Measurements from ENCODE around the gene GEMIN7. TPM values are rescaled to one million over a fixed set of nuclear protein-coding genes. Genes with fewer than 3 reads are reported as not detected.

Gene GEMIN7
- total and polyA plus RNA-seq, 2 experiments from 2014 or later: 49.6 to 90.5 TPM

DNA sequence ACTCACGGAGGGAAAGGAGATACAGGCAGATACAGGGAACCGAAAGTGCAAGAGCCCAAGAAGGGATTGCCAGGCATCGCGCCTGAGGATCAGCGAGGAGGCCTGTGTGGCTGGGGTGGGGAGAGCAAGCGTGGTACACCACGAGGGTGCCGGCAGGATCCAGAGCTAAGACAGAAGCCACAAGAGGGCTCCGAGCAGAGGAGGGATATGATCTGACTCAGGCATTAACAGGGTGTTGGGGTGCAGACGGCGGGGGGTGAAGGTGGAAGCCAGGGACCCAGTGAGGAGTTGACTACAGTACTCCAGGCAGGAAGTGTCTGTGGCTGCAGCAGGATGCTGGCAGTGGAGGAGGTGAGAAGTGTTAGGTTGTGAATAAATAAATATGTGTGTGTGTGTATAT, 8.5 kb downstream of the GEMIN7 start:
- H3K27ac Mint-ChIP-seq: peak overlapping the region; percentile 29; the same call in 1 of the 2 replicates
- no peak overlapping the region for H2AFZ ChIP-seq
- ATAC-seq: no peak
- peaks cover 18% of the 10 kb centered on the region for H3F3A ChIP-seq (replicated peaks; ENCODE audit: low read depth)
- H3K4me2 ChIP-seq: no peak overlapping the region
- no peak overlapping the region for H3K27ac ChIP-seq (ENCODE audit: low read depth)
- H3K36me3 Mint-ChIP-seq (ENCODE audit: low read depth): peaks cover 46% of the 10 kb centered on the region
- TF ChIP-seq EZH2 (IDR thresholded peaks at IDR 0.05; ENCODE audit: low read depth, unreplicated experiment) (no peak), CTCF (conservative IDR thresholded peaks at IDR 0.05; ENCODE audit: low read depth in 2 of 2) (no peak), REST (IDR thresholded peaks at IDR 0.05; ENCODE audit: unreplicated experiment) (no peak), EZH2phosphoT487 (IDR thresholded peaks at IDR 0.05; ENCODE audit: unreplicated experiment) (no peak), JUNB (IDR thresholded peaks at IDR 0.05; ENCODE audit: unreplicated experiment) (no peak), NANOG (IDR thresholded peaks at IDR 0.05; ENCODE audit: borderline replicate concordance) (no peak), CREB1 (CRISPR knock-in tag; IDR thresholded peaks at IDR 0.05; ENCODE audit: low read depth) (no peak), POLR2AphosphoS5 (IDR thresholded peaks at IDR 0.05; ENCODE audit: low read depth) (no peak), ZNF331 (CRISPR knock-in tag; IDR thresholded peaks at IDR 0.05; ENCODE audit: low read depth) (no peak), STAT1 (IDR thresholded peaks at IDR 0.05; ENCODE audit: unreplicated experiment) (no peak), ZNF114 (CRISPR knock-in tag; IDR thresholded peaks at IDR 0.05) (no peak)
- TF ChIP-seq, protein P1, sequence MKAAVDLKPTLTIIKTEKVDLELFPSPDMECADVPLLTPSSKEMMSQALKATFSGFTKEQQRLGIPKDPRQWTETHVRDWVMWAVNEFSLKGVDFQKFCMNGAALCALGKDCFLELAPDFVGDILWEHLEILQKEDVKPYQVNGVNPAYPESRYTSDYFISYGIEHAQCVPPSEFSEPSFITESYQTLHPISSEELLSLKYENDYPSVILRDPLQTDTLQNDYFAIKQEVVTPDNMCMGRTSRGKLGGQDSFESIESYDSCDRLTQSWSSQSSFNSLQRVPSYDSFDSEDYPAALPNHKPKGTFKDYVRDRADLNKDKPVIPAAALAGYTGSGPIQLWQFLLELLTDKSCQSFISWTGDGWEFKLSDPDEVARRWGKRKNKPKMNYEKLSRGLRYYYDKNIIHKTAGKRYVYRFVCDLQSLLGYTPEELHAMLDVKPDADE (IDR thresholded peaks at IDR 0.05): no peak
- TF ChIP-seq, protein P2, sequence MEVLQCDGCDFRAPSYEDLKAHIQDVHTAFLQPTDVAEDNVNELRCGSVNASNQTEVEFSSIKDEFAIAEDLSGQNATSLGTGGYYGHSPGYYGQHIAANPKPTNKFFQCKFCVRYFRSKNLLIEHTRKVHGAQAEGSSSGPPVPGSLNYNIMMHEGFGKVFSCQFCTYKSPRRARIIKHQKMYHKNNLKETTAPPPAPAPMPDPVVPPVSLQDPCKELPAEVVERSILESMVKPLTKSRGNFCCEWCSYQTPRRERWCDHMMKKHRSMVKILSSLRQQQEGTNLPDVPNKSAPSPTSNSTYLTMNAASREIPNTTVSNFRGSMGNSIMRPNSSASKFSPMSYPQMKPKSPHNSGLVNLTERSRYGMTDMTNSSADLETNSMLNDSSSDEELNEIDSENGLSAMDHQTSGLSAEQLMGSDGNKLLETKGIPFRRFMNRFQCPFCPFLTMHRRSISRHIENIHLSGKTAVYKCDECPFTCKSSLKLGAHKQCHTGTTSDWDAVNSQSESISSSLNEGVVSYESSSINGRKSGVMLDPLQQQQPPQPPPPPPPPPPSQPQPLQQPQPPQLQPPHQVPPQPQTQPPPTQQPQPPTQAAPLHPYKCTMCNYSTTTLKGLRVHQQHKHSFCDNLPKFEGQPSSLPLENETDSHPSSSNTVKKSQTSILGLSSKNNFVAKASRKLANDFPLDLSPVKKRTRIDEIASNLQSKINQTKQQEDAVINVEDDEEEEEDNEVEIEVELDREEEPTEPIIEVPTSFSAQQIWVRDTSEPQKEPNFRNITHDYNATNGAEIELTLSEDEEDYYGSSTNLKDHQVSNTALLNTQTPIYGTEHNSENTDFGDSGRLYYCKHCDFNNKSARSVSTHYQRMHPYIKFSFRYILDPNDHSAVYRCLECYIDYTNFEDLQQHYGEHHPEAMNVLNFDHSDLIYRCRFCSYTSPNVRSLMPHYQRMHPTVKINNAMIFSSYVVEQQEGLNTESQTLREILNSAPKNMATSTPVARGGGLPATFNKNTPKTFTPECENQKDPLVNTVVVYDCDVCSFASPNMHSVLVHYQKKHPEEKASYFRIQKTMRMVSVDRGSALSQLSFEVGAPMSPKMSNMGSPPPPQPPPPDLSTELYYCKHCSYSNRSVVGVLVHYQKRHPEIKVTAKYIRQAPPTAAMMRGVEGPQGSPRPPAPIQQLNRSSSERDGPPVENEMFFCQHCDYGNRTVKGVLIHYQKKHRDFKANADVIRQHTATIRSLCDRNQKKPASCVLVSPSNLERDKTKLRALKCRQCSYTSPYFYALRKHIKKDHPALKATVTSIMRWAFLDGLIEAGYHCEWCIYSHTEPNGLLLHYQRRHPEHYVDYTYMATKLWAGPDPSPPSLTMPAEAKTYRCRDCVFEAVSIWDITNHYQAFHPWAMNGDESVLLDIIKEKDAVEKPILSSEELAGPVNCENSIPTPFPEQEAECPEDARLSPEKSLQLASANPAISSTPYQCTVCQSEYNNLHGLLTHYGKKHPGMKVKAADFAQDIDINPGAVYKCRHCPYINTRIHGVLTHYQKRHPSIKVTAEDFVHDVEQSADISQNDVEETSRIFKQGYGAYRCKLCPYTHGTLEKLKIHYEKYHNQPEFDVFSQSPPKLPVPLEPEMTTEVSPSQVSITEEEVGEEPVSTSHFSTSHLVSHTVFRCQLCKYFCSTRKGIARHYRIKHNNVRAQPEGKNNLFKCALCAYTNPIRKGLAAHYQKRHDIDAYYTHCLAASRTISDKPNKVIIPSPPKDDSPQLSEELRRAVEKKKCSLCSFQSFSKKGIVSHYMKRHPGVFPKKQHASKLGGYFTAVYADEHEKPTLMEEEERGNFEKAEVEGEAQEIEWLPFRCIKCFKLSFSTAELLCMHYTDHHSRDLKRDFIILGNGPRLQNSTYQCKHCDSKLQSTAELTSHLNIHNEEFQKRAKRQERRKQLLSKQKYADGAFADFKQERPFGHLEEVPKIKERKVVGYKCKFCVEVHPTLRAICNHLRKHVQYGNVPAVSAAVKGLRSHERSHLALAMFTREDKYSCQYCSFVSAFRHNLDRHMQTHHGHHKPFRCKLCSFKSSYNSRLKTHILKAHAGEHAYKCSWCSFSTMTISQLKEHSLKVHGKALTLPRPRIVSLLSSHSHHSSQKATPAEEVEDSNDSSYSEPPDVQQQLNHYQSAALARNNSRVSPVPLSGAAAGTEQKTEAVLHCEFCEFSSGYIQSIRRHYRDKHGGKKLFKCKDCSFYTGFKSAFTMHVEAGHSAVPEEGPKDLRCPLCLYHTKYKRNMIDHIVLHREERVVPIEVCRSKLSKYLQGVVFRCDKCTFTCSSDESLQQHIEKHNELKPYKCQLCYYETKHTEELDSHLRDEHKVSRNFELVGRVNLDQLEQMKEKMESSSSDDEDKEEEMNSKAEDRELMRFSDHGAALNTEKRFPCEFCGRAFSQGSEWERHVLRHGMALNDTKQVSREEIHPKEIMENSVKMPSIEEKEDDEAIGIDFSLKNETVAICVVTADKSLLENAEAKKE (CRISPR knock-in tag; IDR thresholded peaks at IDR 0.05): no peak
- no peaks in the 10 kb centered on the region for H3K36me3 ChIP-seq (ENCODE audit: insufficient read depth)
- H3K27me3 ChIP-seq (ENCODE audit: insufficient read depth): no peaks in the 10 kb centered on the region
- H4K20me1 ChIP-seq (replicated peaks; ENCODE audit: insufficient read depth): peaks cover 10% of the 10 kb centered on the region; the same call in 1 of the 2 replicates
- no peaks in the 10 kb centered on the region for H3K9me2 ChIP-seq (ENCODE audit: insufficient read depth)
- peaks cover 19% of the 10 kb centered on the region for H3K27me3 Mint-ChIP-seq (ENCODE audit: insufficient read depth, low read depth, poor library complexity)
- H3K9me3 Mint-ChIP-seq: no peaks in the 10 kb centered on the region
- H3K4me3 ChIP-seq: no peak overlapping the region
- no peak for DNase-seq (ENCODE audit: low spot score)
- peaks cover 50% of the 10 kb centered on the region for H3K79me2 ChIP-seq (replicated peaks; ENCODE audit: insufficient read depth)
- peaks cover 14% of the 10 kb centered on the region for H3K4me1 ChIP-seq (ENCODE audit: insufficient read depth)
- peaks cover 17% of the 10 kb centered on the region for H3K4me1 Mint-ChIP-seq
- no peak overlapping the region; the same call in 2 of the 3 replicates for H3K4me3 Mint-ChIP-seq

Data from GM23338 (cell line).